ENCODE measurements around the gene CCSER1.

The CCSER1 gene

GRCh38 chr4:90570615-90571014, 443.4 kb downstream of the CCSER1 start:
- DNase-seq (ENCODE audit: low read depth): no peak

GRCh38 chr4:90572996-90573395, 445.8 kb downstream of the CCSER1 start:
- no peak for DNase-seq (ENCODE audit: low read depth)

- no peak for DNase-seq (ENCODE audit: low read depth)
Measured at GRCh38 chr4:90575371-90575770, 448.2 kb downstream of the CCSER1 start.

- DNase-seq (ENCODE audit: low read depth): no peak
Measured at GRCh38 chr4:90580326-90580725, 453.1 kb downstream of the CCSER1 start.

GRCh38 chr4:90582087-90582486, 454.9 kb downstream of the CCSER1 start:
- DNase-seq (ENCODE audit: low read depth): no peak

GRCh38 chr4:90584051-90584450, 456.9 kb downstream of the CCSER1 start:
- no peak for DNase-seq (ENCODE audit: low read depth)

- DNase-seq (ENCODE audit: low read depth): no peak
Measured at GRCh38 chr4:90585961-90586360, 458.8 kb downstream of the CCSER1 start.

- no peak for DNase-seq (ENCODE audit: low read depth)
Measured at GRCh38 chr4:90586799-90587198, 459.6 kb downstream of the CCSER1 start.

GRCh38 chr4:90597927-90598326, 470.7 kb downstream of the CCSER1 start:
- DNase-seq (ENCODE audit: low read depth): no peak

GRCh38 chr4:90598741-90599140, 471.5 kb downstream of the CCSER1 start:
- no peak for DNase-seq (ENCODE audit: low read depth)

- DNase-seq (ENCODE audit: low read depth): no peak
Measured at GRCh38 chr4:90602726-90603125, 475.5 kb downstream of the CCSER1 start.

GRCh38 chr4:90603540-90603939, 476.3 kb downstream of the CCSER1 start:
- no peak for DNase-seq (ENCODE audit: low read depth)

GRCh38 chr4:90606781-90607180, 479.6 kb downstream of the CCSER1 start:
- no peak for DNase-seq (ENCODE audit: low read depth)

- no peak for DNase-seq (ENCODE audit: low read depth)
Measured at GRCh38 chr4:90614371-90614770, 487.2 kb downstream of the CCSER1 start.

- no peak for DNase-seq (ENCODE audit: low read depth)
Measured at GRCh38 chr4:90621080-90621479, 493.9 kb downstream of the CCSER1 start.

- DNase-seq (ENCODE audit: low read depth): no peak
Measured at GRCh38 chr4:90624781-90625180, 497.6 kb downstream of the CCSER1 start.

GRCh38 chr4:90641861-90642599, 514.8 kb downstream of the CCSER1 start:
- DNase-seq (ENCODE audit: low read depth): peak; percentile 3

- DNase-seq (ENCODE audit: low read depth): no peak
Measured at GRCh38 chr4:90643156-90643555, 516.0 kb downstream of the CCSER1 start.

GRCh38 chr4:90648311-90648710, 521.1 kb downstream of the CCSER1 start:
- no peak for DNase-seq (ENCODE audit: low read depth)

GRCh38 chr4:90648791-90649190, 521.6 kb downstream of the CCSER1 start:
- DNase-seq (ENCODE audit: low read depth): no peak

GRCh38 chr4:90660672-90661071, 533.5 kb downstream of the CCSER1 start:
- DNase-seq (ENCODE audit: low read depth): no peak

GRCh38 chr4:90670183-90670582, 543.0 kb downstream of the CCSER1 start:
- no peak for DNase-seq (ENCODE audit: low read depth)

GRCh38 chr4:90689739-90690138, 562.5 kb downstream of the CCSER1 start:
- no peak for DNase-seq (ENCODE audit: low read depth)

GRCh38 chr4:90695411-90695810, 568.2 kb downstream of the CCSER1 start:
- DNase-seq (ENCODE audit: low read depth): no peak
